ENCODE results near the gene RUNX1. TPM values are rescaled to one million over a fixed set of nuclear protein-coding genes. Genes with fewer than 3 reads are reported as not detected.

Gene RUNX1
- total RNA-seq, 1 experiment from 2014 or later = 95.4 TPM

GRCh38 chr21:34808569-34809204, 240.4 kb downstream of the RUNX1 start:
- TF ChIP-seq CTCF (IDR thresholded peaks at IDR 0.05; ENCODE audit: unreplicated experiment) = no peak
- Mint-ChIP-seq H3K27ac (ENCODE audit: unreplicated experiment) (peak overlapping the region; percentile 87), H3K9me3 (ENCODE audit: low read depth, unreplicated experiment) (peaks cover 4% of the 10 kb centered on the region), H3K36me3 (ENCODE audit: insufficient read depth, unreplicated experiment) (peaks cover 64% of the 10 kb centered on the region), H3K27me3 (ENCODE audit: unreplicated experiment) (no peaks in the 10 kb centered on the region), H3K4me3 (ENCODE audit: low read depth, unreplicated experiment) (no peak overlapping the region), H3K4me1 (ENCODE audit: low read depth, unreplicated experiment) (peaks cover 63% of the 10 kb centered on the region)
- intact Hi-C loops (cut with micrococcal nuclease; ENCODE audit: unreplicated experiment) = loop anchor here (5.0 to 10.0 kb wide), 2 partner anchors 64 to 74 kb away; no protein-coding TSS in a partner anchor
- DNase-seq = no peak
- BruUV-seq (replicated peaks) = no TSS peak
- CTCF ChIA-PET = interaction anchor here (2.4 kb wide), 1 partner anchor 63 kb away, joined by 8 read pairs; no protein-coding TSS in a partner anchor

- H3K4me3 Mint-ChIP-seq (ENCODE audit: low read depth, unreplicated experiment) = no peak overlapping the region
- peaks cover 63% of the 10 kb centered on the region for H3K36me3 Mint-ChIP-seq (ENCODE audit: insufficient read depth, unreplicated experiment)
- CTCF ChIA-PET = interaction anchor here (0.6 to 2.4 kb wide), 5 partner anchors 10 to 258 kb away, joined by 3 to 8 read pairs (median 4); no protein-coding TSS in a partner anchor
- peak; percentile 63 for DNase-seq
- H3K4me1 Mint-ChIP-seq (ENCODE audit: low read depth, unreplicated experiment) = peaks cover 65% of the 10 kb centered on the region
- H3K27me3 Mint-ChIP-seq (ENCODE audit: unreplicated experiment) = no peaks in the 10 kb centered on the region
- peak overlapping the region; percentile 87 for H3K27ac Mint-ChIP-seq (ENCODE audit: unreplicated experiment)
- TF ChIP-seq CTCF (IDR thresholded peaks at IDR 0.05; ENCODE audit: unreplicated experiment) = no peak
- intact Hi-C loops (cut with micrococcal nuclease; ENCODE audit: unreplicated experiment) = loop anchor here (5.0 to 10.0 kb wide), 2 partner anchors 63 to 74 kb away; no protein-coding TSS in a partner anchor
- H3K9me3 Mint-ChIP-seq (ENCODE audit: low read depth, unreplicated experiment) = peaks cover 4% of the 10 kb centered on the region
- TSS peak; percentile 65 for BruUV-seq (replicated peaks)
These were observed 241.1 kb downstream of the RUNX1 start for GRCh38 chr21:34807881-34808568.

- no peak for TF ChIP-seq CTCF (IDR thresholded peaks at IDR 0.05; ENCODE audit: unreplicated experiment)
- intact Hi-C loops (cut with micrococcal nuclease; ENCODE audit: unreplicated experiment) = loop anchor here (5.0 to 10.0 kb wide), 2 partner anchors 63 to 75 kb away; no protein-coding TSS in a partner anchor
- H3K9me3 Mint-ChIP-seq (ENCODE audit: low read depth, unreplicated experiment) = peaks cover 4% of the 10 kb centered on the region
- H3K4me3 Mint-ChIP-seq (ENCODE audit: low read depth, unreplicated experiment) = no peak overlapping the region
- BruUV-seq (replicated peaks) = no TSS peak
- DNase-seq = peak; percentile 51
- H3K36me3 Mint-ChIP-seq (ENCODE audit: insufficient read depth, unreplicated experiment) = peaks cover 68% of the 10 kb centered on the region
- CTCF ChIA-PET = interaction anchor here (0.6 to 2.4 kb wide), 5 partner anchors 9 to 259 kb away, joined by 3 to 8 read pairs (median 4); no protein-coding TSS in a partner anchor
- peaks cover 70% of the 10 kb centered on the region for H3K4me1 Mint-ChIP-seq (ENCODE audit: low read depth, unreplicated experiment)
- peak overlapping the region; percentile 87 for H3K27ac Mint-ChIP-seq (ENCODE audit: unreplicated experiment)
- H3K27me3 Mint-ChIP-seq (ENCODE audit: unreplicated experiment) = no peaks in the 10 kb centered on the region
These were observed 241.8 kb downstream of the RUNX1 start for GRCh38 chr21:34807146-34807880.

GRCh38 chr21:34806423-34806822, 242.7 kb downstream of the RUNX1 start:
- Mint-ChIP-seq H3K27me3 (ENCODE audit: unreplicated experiment) (no peaks in the 10 kb centered on the region), H3K9me3 (ENCODE audit: low read depth, unreplicated experiment) (peaks cover 4% of the 10 kb centered on the region), H3K36me3 (ENCODE audit: insufficient read depth, unreplicated experiment) (peaks cover 71% of the 10 kb centered on the region), H3K4me1 (ENCODE audit: low read depth, unreplicated experiment) (peaks cover 70% of the 10 kb centered on the region), H3K27ac (ENCODE audit: unreplicated experiment) (peak overlapping the region; percentile 87), H3K4me3 (ENCODE audit: low read depth, unreplicated experiment) (no peak overlapping the region)
- no peak for DNase-seq
- BruUV-seq (replicated peaks) = TSS peak; percentile 21
- no peak for TF ChIP-seq CTCF (IDR thresholded peaks at IDR 0.05; ENCODE audit: unreplicated experiment)
- CTCF ChIA-PET = no interaction called here
- intact Hi-C loops (cut with micrococcal nuclease; ENCODE audit: unreplicated experiment) = loop anchor here (5.0 to 10.0 kb wide), 2 partner anchors 62 to 76 kb away; no protein-coding TSS in a partner anchor
